CD4-positive, CD25-positive, alpha-beta regulatory T cell (primary cell): ENCODE results near the gene ZBTB38. TPM values are rescaled to one million over a fixed set of nuclear protein-coding genes. Genes with fewer than 3 reads are reported as not detected.

ENCODE experiments used
- ATAC-seq, 2 donors: fragments of 150-1000 bp; cut with Tn5 transposase; one replicate each; pipeline ENCODE4 v1.10.0; 2021; ENCODE audit warnings: low read depth in 2 of 2, moderate number of reproducible peaks in 2 of 2, moderate library complexity in 1 of 2
- DNase-seq, 3 donors: peaks; one replicate each; pipeline versions ENCODE4 v3.0.0 to v3.0.0-alpha.2; 2012 to 2022; ENCODE audit warnings: mixed read lengths in 1 of 3
- H3K27ac ChIP-seq: one replicate; pipeline ENCODE4 v1.7.0; 2013; ENCODE audit warnings: mild to moderate bottlenecking, low read length; ENCODE audit not compliant: insufficient read depth, poor library complexity, severe bottlenecking
- H3K27me3 ChIP-seq: one replicate; pipeline ENCODE4 v1.7.0; 2013; ENCODE audit warnings: low read length; ENCODE audit not compliant: control insufficient read depth, insufficient read depth
- H3K36me3 ChIP-seq: one replicate; pipeline ENCODE4 v1.7.0; 2013; ENCODE audit warnings: mild to moderate bottlenecking, low read length, moderate library complexity; ENCODE audit not compliant: control insufficient read depth, insufficient read depth
- H3K4me1 ChIP-seq: 2 replicates; pipeline ENCODE4 v1.7.0; 2013; ENCODE audit warnings: mild to moderate bottlenecking, low read length; ENCODE audit not compliant: insufficient read depth, control insufficient read depth, poor library complexity, severe bottlenecking
- H3K4me3 ChIP-seq: one replicate; pipeline ENCODE4 v1.7.0; 2013; ENCODE audit warnings: low read depth, mild to moderate bottlenecking, low read length, moderate library complexity
- H3K9me3 ChIP-seq, 2 experiments: 1 replicate in 1 of 2; 2 replicates in 1 of 2; pipeline ENCODE4 v1.7.0; 2013; ENCODE audit warnings: low read length in 2 of 2, mild to moderate bottlenecking in 1 of 2, moderate library complexity in 1 of 2; ENCODE audit not compliant: control insufficient read depth in 2 of 2
- H3K27ac Mint-ChIP-seq, 3 donors: one replicate each; pipeline ENCODE4 v1.8.0; 2020 to 2022; ENCODE audit warnings: mild to moderate bottlenecking in 3 of 3, mixed read lengths in 3 of 3, moderate library complexity in 2 of 3
- H3K27me3 Mint-ChIP-seq: one replicate; pipeline ENCODE4 v1.8.0; 2022; ENCODE audit warnings: mild to moderate bottlenecking, mixed read lengths
- H3K36me3 Mint-ChIP-seq: one replicate; pipeline ENCODE4 v1.8.0; 2020; ENCODE audit warnings: mixed read lengths
- H3K4me1 Mint-ChIP-seq, 4 donors: one replicate each; pipeline ENCODE4 v1.8.0; 2020 to 2022; ENCODE audit warnings: mixed read lengths in 4 of 4, mild to moderate bottlenecking in 1 of 4
- H3K4me3 Mint-ChIP-seq, 4 donors: one replicate each; pipeline ENCODE4 v1.8.0; 2020 to 2022; ENCODE audit warnings: mild to moderate bottlenecking in 4 of 4, mixed read lengths in 4 of 4, moderate library complexity in 3 of 4
- H3K9me3 Mint-ChIP-seq, 7 donors: one replicate each; pipeline ENCODE4 v1.8.0; 2020 to 2022; ENCODE audit warnings: mixed read lengths in 7 of 7, mild to moderate bottlenecking in 3 of 7, moderate library complexity in 2 of 7
- polyA plus RNA-seq, 4 donors: library from polyadenylated mRNA; unstranded; fragments of 300-500 nt; fragmentation: Illumina TruSeq; gene quantifications; one replicate each; pipeline ENCODE4 v1.2.3, GENCODE V29; 2021
- total RNA-seq: library from RNA; stranded (reverse); gene quantifications from one replicate; pipeline ENCODE4 v1.2.3, GENCODE V29; 2022

Gene ZBTB38
- total and polyA plus RNA-seq, 5 donors from 2014 or later, result 65.0 to 148 (median 96.7) TPM

DNA sequence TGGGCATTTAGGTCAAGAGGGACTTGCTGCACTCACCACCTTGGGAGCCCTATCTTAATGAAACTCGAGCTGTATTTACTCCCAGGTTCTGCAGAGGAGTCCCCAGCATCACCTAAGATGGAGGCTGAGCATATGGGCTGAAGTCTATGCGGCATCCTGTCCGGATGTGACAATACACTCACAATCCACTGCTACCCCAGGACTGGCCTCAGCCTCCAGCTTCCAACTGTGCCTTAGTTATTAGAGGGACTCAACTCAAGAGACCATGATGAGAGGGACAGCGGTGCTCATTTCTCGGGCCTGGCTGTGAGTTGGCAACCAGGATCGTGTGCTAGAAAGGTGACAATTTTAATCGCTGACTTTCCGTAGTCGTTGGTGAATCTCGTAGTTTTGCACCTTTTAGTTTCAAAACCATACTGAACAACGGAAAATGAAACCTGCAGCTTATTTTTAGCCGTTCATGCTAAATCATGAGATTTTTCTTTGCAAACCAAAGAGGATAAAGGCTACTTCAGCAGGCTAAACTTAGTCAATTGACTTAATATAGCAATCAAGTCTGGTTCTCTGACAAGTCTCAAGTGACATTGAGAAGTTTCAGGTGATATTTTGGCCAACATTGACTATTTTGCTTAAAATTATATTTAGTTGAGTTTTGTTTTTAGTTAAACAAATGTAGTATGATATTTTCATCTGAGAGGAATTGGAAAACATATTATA, 11.1 kb downstream of the ZBTB38 start:
- peak overlapping the region; percentile 93 to 98 (median 94) for H3K27ac Mint-ChIP-seq
- Histone ChIP-seq H3K4me1 (peaks cover 33% of the 10 kb centered on the region), H3K27me3 (no peaks in the 10 kb centered on the region), H3K9me3 (no peaks in the 10 kb centered on the region), H3K36me3 (no peaks in the 10 kb centered on the region), H3K4me3 (peak overlapping the region; percentile 79), H3K27ac (peak overlapping the region; percentile 80)
- peak in 2 of 3 donors; percentile 44 to 83 for DNase-seq
- peak overlapping the region; percentile 52 to 84 (median 80) for H3K4me3 Mint-ChIP-seq
- peaks cover 16 to 59% (median 41%) of the 10 kb centered on the region in 4 donors for H3K4me1 Mint-ChIP-seq
- no peaks in the 10 kb centered on the region for H3K27me3 Mint-ChIP-seq
- H3K36me3 Mint-ChIP-seq, result peaks cover 6% of the 10 kb centered on the region
- H3K9me3 Mint-ChIP-seq, result peaks cover 0 to 2% (median 0%) of the 10 kb centered on the region in 7 donors
- ATAC-seq, result peak; percentile 84 to 85

DNA sequence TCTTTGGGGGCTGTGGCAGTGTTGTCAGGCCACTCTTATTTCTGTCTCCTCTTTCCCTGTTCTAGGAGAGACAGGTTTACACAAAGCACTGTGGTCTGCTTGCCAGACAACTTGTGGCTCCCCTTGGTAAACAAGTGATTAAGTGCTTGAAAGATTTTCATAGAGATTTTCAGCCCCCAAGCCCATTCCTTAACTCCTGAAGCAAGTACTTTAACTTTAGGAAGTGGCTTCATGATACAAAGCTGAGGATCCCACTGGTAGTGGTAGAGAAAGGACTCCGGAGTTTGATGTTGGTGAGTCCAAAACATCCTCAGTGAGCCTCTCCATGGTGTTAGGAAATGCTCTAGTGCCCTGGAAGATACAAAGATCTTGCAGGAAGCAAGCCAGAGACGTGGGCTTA, 12.0 kb downstream of the ZBTB38 start:
- Histone ChIP-seq H3K4me3 (no peak overlapping the region), H3K36me3 (no peaks in the 10 kb centered on the region), H3K27ac (peak overlapping the region; percentile 80), H3K4me1 (peaks cover 33% of the 10 kb centered on the region), H3K9me3 (no peaks in the 10 kb centered on the region), H3K27me3 (no peaks in the 10 kb centered on the region)
- H3K4me1 Mint-ChIP-seq, result peaks cover 16 to 52% (median 40%) of the 10 kb centered on the region in 4 donors
- H3K4me3 Mint-ChIP-seq, result peak overlapping the region in 3 of 4 donors; percentile 36 to 78 (median 39)
- ATAC-seq (no peak), DNase-seq (peak in 1 of 3 donors; percentile 16)
- H3K36me3 Mint-ChIP-seq, result peaks cover 6% of the 10 kb centered on the region
- no peaks in the 10 kb centered on the region for H3K27me3 Mint-ChIP-seq
- H3K9me3 Mint-ChIP-seq, result peaks cover 0 to 2% (median 0%) of the 10 kb centered on the region in 7 donors
- H3K27ac Mint-ChIP-seq, result peak overlapping the region; percentile 60 to 94 (median 71)

DNA sequence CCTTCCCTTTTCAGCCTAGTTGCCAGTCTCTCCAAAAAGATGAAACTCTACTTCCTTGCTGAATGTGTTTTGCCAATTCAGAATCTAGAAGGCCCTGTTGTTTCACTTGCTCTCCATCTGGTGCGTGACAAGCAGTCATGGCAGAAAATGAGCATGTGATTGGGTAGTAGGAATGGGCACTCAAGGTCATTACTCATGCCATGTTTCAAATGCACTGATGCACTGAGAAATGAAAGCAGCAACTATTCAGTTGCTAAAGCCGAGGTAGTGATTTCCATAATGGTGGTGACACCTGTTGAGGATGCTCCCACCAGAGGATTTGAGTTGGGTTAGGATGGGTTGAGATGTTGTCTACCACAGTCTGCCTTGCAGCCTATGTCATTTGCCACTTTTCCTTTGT, 12.7 kb downstream of the ZBTB38 start:
- H3K4me3 ChIP-seq, result no peak overlapping the region
- Mint-ChIP-seq H3K36me3 (peaks cover 6% of the 10 kb centered on the region), H3K27ac (peak overlapping the region; percentile 45 to 69 (median 52)), H3K4me3 (peak overlapping the region in 1 of 4 donors; percentile 36), H3K9me3 (peaks cover 0 to 2% (median 0%) of the 10 kb centered on the region in 7 donors), H3K27me3 (no peaks in the 10 kb centered on the region), H3K4me1 (peaks cover 16 to 45% (median 33%) of the 10 kb centered on the region in 4 donors)
- DNase-seq (peak in 1 of 3 donors; percentile 9), ATAC-seq (no peak)
- peaks cover 26% of the 10 kb centered on the region for H3K4me1 ChIP-seq
- H3K27me3 ChIP-seq, result no peaks in the 10 kb centered on the region
- H3K36me3 ChIP-seq, result no peaks in the 10 kb centered on the region
- H3K27ac ChIP-seq, result peak overlapping the region; percentile 80
- H3K9me3 ChIP-seq, result no peaks in the 10 kb centered on the region

DNA sequence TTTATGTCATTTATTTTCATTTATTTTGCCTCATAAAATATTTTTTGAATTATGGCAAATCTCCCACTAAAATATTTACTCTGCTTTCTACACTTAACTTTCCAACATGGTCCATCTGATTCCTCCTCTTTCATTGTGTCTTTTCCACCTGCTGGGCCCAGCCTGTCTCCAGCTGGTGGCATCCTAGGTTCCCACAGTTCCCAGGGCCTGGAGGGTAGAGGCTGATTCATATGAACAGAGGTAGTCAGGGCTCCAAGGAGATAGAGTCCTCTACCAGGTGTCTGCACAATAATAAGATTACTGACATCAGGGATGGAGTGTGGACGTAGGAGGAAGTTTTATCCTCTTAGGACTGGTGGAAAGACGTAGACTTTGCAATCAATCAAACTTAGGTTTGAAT, 14.3 kb downstream of the ZBTB38 start:
- Mint-ChIP-seq H3K4me3 (no peak overlapping the region), H3K27me3 (no peaks in the 10 kb centered on the region), H3K27ac (no peak overlapping the region), H3K36me3 (peaks cover 3% of the 10 kb centered on the region), H3K9me3 (peaks cover 0 to 2% (median 0%) of the 10 kb centered on the region in 7 donors), H3K4me1 (peaks cover 12 to 36% (median 26%) of the 10 kb centered on the region in 4 donors)
- no peak overlapping the region for H3K27ac ChIP-seq
- ATAC-seq (no peak), DNase-seq (no peak)
- no peaks in the 10 kb centered on the region for H3K27me3 ChIP-seq
- no peaks in the 10 kb centered on the region for H3K36me3 ChIP-seq
- H3K9me3 ChIP-seq, result no peaks in the 10 kb centered on the region
- peaks cover 17% of the 10 kb centered on the region for H3K4me1 ChIP-seq
- H3K4me3 ChIP-seq, result no peak overlapping the region

DNA sequence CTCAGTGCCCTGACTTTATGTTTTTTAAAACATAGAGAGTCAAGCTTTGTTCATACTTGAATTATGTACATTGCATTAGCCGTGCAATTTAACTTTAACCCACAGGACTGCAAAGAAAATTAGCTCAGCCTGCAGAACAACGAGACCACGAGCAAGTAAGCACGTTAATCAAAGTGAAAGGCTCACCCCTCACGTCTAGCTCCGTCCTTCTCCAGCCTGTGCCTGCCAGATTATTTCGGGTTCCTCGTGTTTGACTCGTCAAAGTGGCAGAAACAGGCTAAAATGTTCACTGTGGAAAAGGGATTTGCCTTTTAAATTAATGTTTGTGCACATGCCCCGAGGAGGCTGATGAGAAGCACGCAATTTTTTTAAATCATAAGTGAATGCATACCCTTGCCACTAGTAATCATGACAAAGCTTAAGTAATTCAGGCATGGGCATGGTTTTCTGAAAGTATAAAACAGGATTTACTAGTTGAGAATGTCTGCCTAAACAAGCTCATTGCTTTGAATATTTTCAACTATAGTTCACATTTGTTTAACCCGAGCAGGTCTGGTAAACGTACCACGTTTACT, 15.3 kb downstream of the ZBTB38 start:
- no peaks in the 10 kb centered on the region for H3K27me3 ChIP-seq
- H3K4me1 Mint-ChIP-seq, result peaks cover 12 to 31% (median 23%) of the 10 kb centered on the region in 4 donors
- H3K4me3 ChIP-seq, result no peak overlapping the region
- no peak overlapping the region for H3K27ac ChIP-seq
- H3K36me3 Mint-ChIP-seq, result peaks cover 3% of the 10 kb centered on the region
- H3K27ac Mint-ChIP-seq, result no peak overlapping the region
- H3K9me3 ChIP-seq, result no peaks in the 10 kb centered on the region
- peaks cover 0 to 2% (median 0%) of the 10 kb centered on the region in 7 donors for H3K9me3 Mint-ChIP-seq
- H3K27me3 Mint-ChIP-seq, result no peaks in the 10 kb centered on the region
- DNase-seq (no peak), ATAC-seq (no peak)
- H3K4me3 Mint-ChIP-seq, result peak overlapping the region in 1 of 4 donors; percentile 56
- peaks cover 27% of the 10 kb centered on the region for H3K4me1 ChIP-seq
- no peaks in the 10 kb centered on the region for H3K36me3 ChIP-seq

DNA sequence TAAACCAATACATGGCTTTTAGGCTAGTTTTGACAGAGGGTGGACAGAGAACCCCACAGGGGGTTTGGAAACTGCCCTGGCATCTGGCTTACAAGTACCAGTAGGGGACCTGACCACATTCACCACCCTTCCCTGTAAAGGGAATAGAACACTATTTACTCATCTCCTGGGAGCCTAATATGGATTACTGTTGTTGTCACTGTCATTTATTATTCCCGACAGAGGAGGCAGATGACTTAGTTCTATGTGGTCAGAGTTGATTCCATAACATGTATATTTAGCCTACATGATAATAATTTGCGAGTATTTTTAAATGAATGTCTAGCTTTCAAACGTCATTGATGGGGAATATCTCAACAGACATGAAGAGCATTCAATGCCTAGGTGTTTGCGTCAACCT, 15.9 kb downstream of the ZBTB38 start:
- no peak overlapping the region for H3K4me3 Mint-ChIP-seq
- Histone ChIP-seq H3K9me3 (no peaks in the 10 kb centered on the region), H3K4me3 (no peak overlapping the region), H3K27me3 (no peaks in the 10 kb centered on the region), H3K36me3 (no peaks in the 10 kb centered on the region), H3K4me1 (peaks cover 27% of the 10 kb centered on the region), H3K27ac (no peak overlapping the region)
- no peaks in the 10 kb centered on the region for H3K27me3 Mint-ChIP-seq
- H3K9me3 Mint-ChIP-seq, result no peaks in the 10 kb centered on the region
- peaks cover 12 to 31% (median 23%) of the 10 kb centered on the region in 4 donors for H3K4me1 Mint-ChIP-seq
- H3K27ac Mint-ChIP-seq, result no peak overlapping the region
- H3K36me3 Mint-ChIP-seq, result peaks cover 3% of the 10 kb centered on the region
- no peak for ATAC-seq
- no peak for DNase-seq

DNA sequence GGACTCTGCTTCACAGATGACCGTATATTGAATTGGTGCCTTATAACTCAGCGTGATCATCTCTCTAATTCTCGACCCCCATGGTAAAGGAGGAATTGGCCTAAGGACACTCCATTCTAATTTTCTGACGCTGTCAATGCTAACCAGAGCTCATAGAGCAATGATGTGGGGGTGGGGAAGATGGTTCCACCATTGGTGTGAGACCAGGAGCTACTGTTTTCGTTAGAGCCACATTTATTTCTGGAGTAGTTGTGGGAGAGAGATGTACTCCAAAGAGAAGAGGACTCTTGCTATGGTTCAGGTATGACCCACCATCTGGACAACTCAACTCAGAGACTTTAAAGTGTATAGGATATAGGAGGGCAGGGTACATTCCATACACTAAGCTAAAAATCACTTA, 16.3 kb downstream of the ZBTB38 start:
- H3K9me3 ChIP-seq, result no peaks in the 10 kb centered on the region
- DNase-seq, result no peak
- H3K27me3 ChIP-seq, result no peaks in the 10 kb centered on the region
- ATAC-seq, result no peak
- peaks cover 27% of the 10 kb centered on the region for H3K4me1 ChIP-seq
- no peak overlapping the region for H3K27ac ChIP-seq
- H3K4me3 Mint-ChIP-seq, result no peak overlapping the region
- H3K27ac Mint-ChIP-seq, result no peak overlapping the region
- peaks cover 13 to 31% (median 21%) of the 10 kb centered on the region in 4 donors for H3K4me1 Mint-ChIP-seq
- peak overlapping the region; percentile 2 for H3K4me3 ChIP-seq
- H3K9me3 Mint-ChIP-seq, result no peaks in the 10 kb centered on the region
- H3K36me3 ChIP-seq, result no peaks in the 10 kb centered on the region
- peaks cover 3% of the 10 kb centered on the region for H3K36me3 Mint-ChIP-seq
- no peaks in the 10 kb centered on the region for H3K27me3 Mint-ChIP-seq
